ENCODE data around the gene CEP112. TPM values are rescaled to one million over a fixed set of nuclear protein-coding genes. Genes with fewer than 3 reads are reported as not detected.

Gene CEP112
- total and polyA plus RNA-seq, 2 of the 4 experiments (the other 2 are of a cell fraction) = 2.5 to 5.6 TPM

- H3K9ac ChIP-seq (ENCODE audit: low read depth, low read length) = no peak overlapping the region
- no peak overlapping the region for H3K56ac ChIP-seq (ENCODE audit: extremely low read depth, insufficient read depth, low read length)
- no peak overlapping the region for H3K23ac ChIP-seq (ENCODE audit: low read depth, low read length)
- no peak overlapping the region for H3K18ac ChIP-seq (ENCODE audit: low read depth, low read length)
- H3K4me1 ChIP-seq (ENCODE audit: control insufficient read depth, insufficient read depth, low read length) = no peaks in the 10 kb centered on the region
- no CpG with 5 or more reads among the region's 6 CpGs for WGBS, 2 experiments (ENCODE audit: extremely low coverage in 2 of 2, insufficient read length in 1 of 2)
- H2BK15ac ChIP-seq (ENCODE audit: low read depth, low read length) = no peak overlapping the region
- no peak overlapping the region for H2AK5ac ChIP-seq (ENCODE audit: low read depth, low read length)
- no peaks in the 10 kb centered on the region for H3K79me1 ChIP-seq (ENCODE audit: low read depth in 1 of 2, low read length in 2 of 2)
- H4K20me1 ChIP-seq (ENCODE audit: insufficient read depth, low read length) = no peaks in the 10 kb centered on the region
- no peak overlapping the region for H3K27ac ChIP-seq (ENCODE audit: insufficient read depth, low read length)
- no peaks in the 10 kb centered on the region for H3K36me3 ChIP-seq (ENCODE audit: control insufficient read depth, insufficient read depth, low read length)
- H4K91ac ChIP-seq (ENCODE audit: insufficient read depth, low read depth, low read length) = no peak overlapping the region
- H2AFZ ChIP-seq (replicated peaks; ENCODE audit: low read length, poor library complexity) = no peak overlapping the region
- no peak overlapping the region for H3K4ac ChIP-seq (ENCODE audit: low read depth, low read length)
- no peaks in the 10 kb centered on the region for H3K9me1 ChIP-seq (ENCODE audit: insufficient read depth, low read length)
- H3K14ac ChIP-seq (replicated peaks; ENCODE audit: low read depth, low read length) = no peak overlapping the region
- H3K4me3 ChIP-seq (ENCODE audit: insufficient read depth, low read depth, low read length) = no peak overlapping the region
- H3K27me3 ChIP-seq (ENCODE audit: control insufficient read depth, insufficient read depth, low read length) = no peaks in the 10 kb centered on the region
- H2AK9ac ChIP-seq (replicated peaks; ENCODE audit: low read depth, low read length, poor library complexity) = no peak overlapping the region
- ChIA-PET CTCF (no interaction called here), POLR2A (ENCODE audit: unreplicated experiment) (no interaction called here)
- no peak for ATAC-seq (ENCODE audit: low read depth)
- H2BK20ac ChIP-seq (ENCODE audit: low read depth, low read length) = no peak overlapping the region
- no peaks in the 10 kb centered on the region for H3K9me3 ChIP-seq (ENCODE audit: control insufficient read depth, insufficient read depth, low read length)
- H3K4me2 ChIP-seq (ENCODE audit: low read depth, low read length) = no peak overlapping the region
- no peak overlapping the region for H2BK120ac ChIP-seq (ENCODE audit: low read depth, low read length)
- intact Hi-C loops (cut with micrococcal nuclease) = no loop called here
- H2BK5ac ChIP-seq (ENCODE audit: low read depth, low read length, poor library complexity, severe bottlenecking) = no peak overlapping the region
- H4K8ac ChIP-seq (ENCODE audit: low read depth in 2 of 2, low read length in 2 of 2) = no peak overlapping the region
- DNase-seq = no peak
- TF ChIP-seq RCOR1 (IDR thresholded peaks at IDR 0.05; ENCODE audit: insufficient replicate concordance, low read length) = no peak
- TF ChIP-seq RFX5 (IDR thresholded peaks at IDR 0.05; ENCODE audit: low read depth, low read length) = no peak
- TF ChIP-seq CEBPB (IDR thresholded peaks at IDR 0.05; ENCODE audit: low read depth, low read length) = no peak
- TF ChIP-seq POLR2A (IDR thresholded peaks at IDR 0.05; ENCODE audit: low read depth, low read length) = no peak
- TF ChIP-seq SMC3 (IDR thresholded peaks at IDR 0.05; ENCODE audit: low read depth, low read length) = no peak
- TF ChIP-seq MXI1 (IDR thresholded peaks at IDR 0.05; ENCODE audit: borderline replicate concordance, low read depth, low read length) = no peak
- no peak for TF ChIP-seq CHD1 (IDR thresholded peaks at IDR 0.05; ENCODE audit: low read depth, low read length)
- no peak for TF ChIP-seq ELK1 (IDR thresholded peaks at IDR 0.05; ENCODE audit: borderline replicate concordance, low read depth, low read length)
- no peak for TF ChIP-seq BHLHE40 (IDR thresholded peaks at IDR 0.05; ENCODE audit: low read depth, low read length)
- TF ChIP-seq RAD21 (IDR thresholded peaks at IDR 0.05; ENCODE audit: low read length) = no peak
- no peak for TF ChIP-seq FOS (IDR thresholded peaks at IDR 0.05; ENCODE audit: low read depth, low read length)
- TF ChIP-seq MAFK (IDR thresholded peaks at IDR 0.05; ENCODE audit: low read depth, low read length) = no peak
- no peak for TF ChIP-seq CTCF (conservative IDR thresholded peaks at IDR 0.05; ENCODE audit: low read depth, low read length)
- TF ChIP-seq NFE2L2 (IDR thresholded peaks at IDR 0.05; ENCODE audit: low read depth, low read length) = no peak
- TF ChIP-seq, protein P1, sequence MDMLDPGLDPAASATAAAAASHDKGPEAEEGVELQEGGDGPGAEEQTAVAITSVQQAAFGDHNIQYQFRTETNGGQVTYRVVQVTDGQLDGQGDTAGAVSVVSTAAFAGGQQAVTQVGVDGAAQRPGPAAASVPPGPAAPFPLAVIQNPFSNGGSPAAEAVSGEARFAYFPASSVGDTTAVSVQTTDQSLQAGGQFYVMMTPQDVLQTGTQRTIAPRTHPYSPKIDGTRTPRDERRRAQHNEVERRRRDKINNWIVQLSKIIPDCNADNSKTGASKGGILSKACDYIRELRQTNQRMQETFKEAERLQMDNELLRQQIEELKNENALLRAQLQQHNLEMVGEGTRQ (IDR thresholded peaks at IDR 0.05; ENCODE audit: low read depth, low read length) = no peak
- TF ChIP-seq MAZ (IDR thresholded peaks at IDR 0.05; ENCODE audit: borderline replicate concordance, low read depth, low read length) = no peak
- in situ Hi-C loops (cut with MboI; ENCODE audit: low sequenced_read_pairs) = no loop called here
- BruUV-seq (replicated peaks) = no TSS peak
- no peak overlapping the region for H4K5ac ChIP-seq (ENCODE audit: low read depth, low read length)
- dilution Hi-C loops (cut with HindIII; ENCODE audit: low sequenced_read_pairs, unreplicated experiment) = no loop called here
These were observed 417.1 kb downstream of the CEP112 start for GRCh38 chr17:65774787-65775186.

Measured in IMR-90 (cell line).